AG04450 (cell line): ENCODE data around the gene HOXB2. TPM values are rescaled to one million over a fixed set of nuclear protein-coding genes. Genes with fewer than 3 reads are reported as not detected.

ENCODE experiments used
- CTCF ChIA-PET: fragments of 300-600, 350-600 bp; formaldehyde crosslinking; extraction: SDS; loops from one replicate; lab custom pipeline; 2022; ENCODE audit warnings: antibody characterized with exemption, inconsistent platforms; lab: Charles Lee
- POLR2A ChIA-PET: fragments of 350-600 bp; formaldehyde crosslinking; extraction: SDS; loops from one replicate; lab custom pipeline; 2021; ENCODE audit warnings: antibody characterized with exemption, inconsistent platforms; lab: Yijun Ruan, JAX
- DNase-seq: peaks from one replicate; pipeline ENCODE4 v3.0.0-alpha.2; 2011; ENCODE audit warnings: low read depth, low spot score
- H3K27ac ChIP-seq: one replicate; pipeline ENCODE4 v1.5.1; 2012; ENCODE audit warnings: low read depth, low read length, control low read depth
- H3K27me3 ChIP-seq: one replicate; pipeline ENCODE4 v1.6.0; 2012; ENCODE audit warnings: low read length; ENCODE audit not compliant: control insufficient read depth, insufficient read depth
- H3K4me3 ChIP-seq: 2 replicates; pipeline ENCODE4 v1.5.1; 2011; ENCODE audit warnings: mild to moderate bottlenecking, low read depth, low read length, control low read depth
- H3K9me3 ChIP-seq: 2 replicates; pipeline ENCODE4 v1.5.1; 2012; ENCODE audit warnings: low read length; ENCODE audit not compliant: control insufficient read depth, insufficient read depth
- CTCF ChIP-seq: IDR thresholded peaks from 2 replicates; pipeline ENCODE4 v1.5.1; 2011; ENCODE audit warnings: low read depth, low read length, control low read depth, inconsistent platforms
- polyA plus RNA-seq: library from polyadenylated mRNA; depleted of rRNA; stranded (reverse); fragments of >200 nt; gene quantifications from 2 replicates; pipeline ENCODE4 v1.2.3, GENCODE V29; 2011

The HOXB2 gene
- polyA plus RNA-seq, 1 experiment = 16.3 TPM

- ChIA-PET POLR2A (interaction anchor here (0.5 to 1.0 kb wide), 5 partner anchors 12 to 38 kb away, joined by 3 to 10 read pairs (median 8); no protein-coding TSS in a partner anchor), CTCF (interaction anchor here (0.7 kb wide), 1 partner anchor 239 kb away, joined by 7 read pairs; no protein-coding TSS in a partner anchor)
- peak overlapping the region; percentile 90 for H3K4me3 ChIP-seq
- no peak for TF ChIP-seq CTCF
- peak overlapping the region; percentile 98 for H3K27ac ChIP-seq
- no peaks in the 10 kb centered on the region for H3K27me3 ChIP-seq
- no peaks in the 10 kb centered on the region; the same call in 1 of the 2 replicates for H3K9me3 ChIP-seq
- no peak for DNase-seq
Measured at GRCh38 chr17:48579760-48580554, 35.0 kb upstream of the HOXB2 start.

- Histone ChIP-seq H3K9me3 (no peaks in the 10 kb centered on the region; the same call in 1 of the 2 replicates), H3K4me3 (peak overlapping the region; percentile 90), H3K27me3 (no peaks in the 10 kb centered on the region), H3K27ac (peak overlapping the region; percentile 98)
- TF ChIP-seq CTCF = no peak
- DNase-seq = no peak
- ChIA-PET CTCF (interaction anchor here (1.0 to 1.1 kb wide), 2 partner anchors 8 to 13 kb away, joined by 3 to 4 read pairs; partner anchors contain the start of gene HOXB5), POLR2A (interaction anchor here (0.7 to 2.2 kb wide), 6 partner anchors 10 to 38 kb away, joined by 3 to 10 read pairs (median 8); no protein-coding TSS in a partner anchor)
Measured at GRCh38 chr17:48579471-48579759, 34.5 kb upstream of the HOXB2 start.

- Histone ChIP-seq H3K9me3 (no peaks in the 10 kb centered on the region; the same call in 1 of the 2 replicates), H3K27ac (peak overlapping the region; percentile 98), H3K4me3 (peak overlapping the region; percentile 90), H3K27me3 (no peaks in the 10 kb centered on the region)
- DNase-seq = no peak
- ChIA-PET POLR2A (interaction anchor here (1.0 to 2.2 kb wide), 3 partner anchors 10 to 37 kb away, joined by 3 to 10 read pairs (median 5); no protein-coding TSS in a partner anchor), CTCF (interaction anchor here (1.0 to 1.1 kb wide), 2 partner anchors 9 to 14 kb away, joined by 3 to 4 read pairs; partner anchors contain the start of gene HOXB5)
- TF ChIP-seq CTCF = no peak
Measured at GRCh38 chr17:48578616-48579470, 33.9 kb upstream of the HOXB2 start.

- no peak for DNase-seq
- CTCF ChIA-PET = interaction anchor here (1.0 to 1.1 kb wide), 2 partner anchors 10 to 15 kb away, joined by 3 to 4 read pairs; partner anchors contain the start of gene HOXB5
- no peaks in the 10 kb centered on the region for H3K27me3 ChIP-seq
Measured at GRCh38 chr17:48577946-48578615, 33.2 kb upstream of the HOXB2 start, which contains the start of gene HOXB4. Gene HOXB4 (minus strand): TSS chr17:48578350. CDS start chr17:48578319, 31 bp downstream.

More at GRCh38 chr17:48577946-48578615, 33.2 kb upstream of the HOXB2 start, which contains the start of gene HOXB4:
- POLR2A ChIA-PET = interaction anchor here (0.9 to 2.2 kb wide), 5 partner anchors 9 to 37 kb away, joined by 3 to 10 read pairs (median 5); no protein-coding TSS in a partner anchor
- Histone ChIP-seq H3K27ac (peak within 1 kb of the TSS; percentile 98), H3K9me3 (no peaks in the 10 kb centered on the region; the same call in 1 of the 2 replicates), H3K4me3 (peak within 1 kb of the TSS; percentile 90)
- TF ChIP-seq CTCF = no peak
